Tibial nerve (tissue), 4 donors: Measurements from ENCODE around the gene EMB.

Experiments
- CTCF ChIP-seq, 5 experiments: fragments of 200-600 bp in 3 of 5; fragments of 450-650 bp in 2 of 5; sonication (generic) in 3 of 5; IDR thresholded peaks; one replicate each; pipeline ENCODE4 v1.5.1; 2016 to 2019; ENCODE audit warnings: antibody characterized with exemption in 5 of 5, mild to moderate bottlenecking in 3 of 5, moderate library complexity in 2 of 5
- EP300 ChIP-seq, 2 donors: sonication (generic); formaldehyde crosslinking; IDR thresholded peaks; one replicate each; pipeline ENCODE4 v1.6.1; 2017; ENCODE audit warnings: antibody characterized with exemption in 2 of 2, mild to moderate bottlenecking in 1 of 2
- POLR2A ChIP-seq, 2 donors: fragments of 450-650 bp; IDR thresholded peaks; one replicate each; pipeline ENCODE4 v1.6.1; 2017; ENCODE audit warnings: antibody characterized with exemption in 2 of 2, mild to moderate bottlenecking in 2 of 2, moderate library complexity in 2 of 2

GRCh38 chr5:50401336-50401735 is 39.8 kb downstream of the EMB start:
- TF ChIP-seq CTCF (IDR thresholded peaks at IDR 0.05) (no peak), EP300 (IDR thresholded peaks at IDR 0.05) (no peak), POLR2A (IDR thresholded peaks at IDR 0.05) (no peak)
